ENCODE results near the gene CDC42SE1. TPM values are rescaled to one million over a fixed set of nuclear protein-coding genes. Genes with fewer than 3 reads are reported as not detected.
A peak's percentile ranks its signal among the peaks of the same experiment; 100 is the strongest.

The CDC42SE1 gene
- total RNA-seq, 2 experiments from 2014 or later: 86.5 to 92.8 TPM

DNA sequence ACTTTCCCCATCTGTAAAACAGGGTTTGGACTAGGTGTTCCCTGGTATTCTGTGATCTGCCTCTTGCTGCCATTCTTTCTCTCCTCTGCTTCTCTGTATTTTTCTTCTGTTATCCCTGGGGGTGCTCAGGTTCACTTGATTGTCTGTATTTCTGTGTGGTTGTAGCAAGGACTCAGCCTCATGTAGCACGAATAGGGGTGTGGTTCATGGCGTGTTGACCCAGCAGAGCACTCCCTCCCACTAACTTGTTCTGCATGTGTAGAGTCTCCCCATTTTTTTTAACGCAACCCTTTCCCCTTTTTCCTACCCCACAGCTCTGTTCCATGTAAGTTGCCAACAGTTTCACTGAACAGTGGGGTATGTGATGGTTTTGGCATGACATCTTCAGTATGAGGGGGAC is 24.3 kb downstream of the CDC42SE1 start:
- no peaks in the 10 kb centered on the region for H3K4me1 Mint-ChIP-seq (ENCODE audit: low read depth)
- H3K36me3 Mint-ChIP-seq (ENCODE audit: low read depth): peaks cover 4% of the 10 kb centered on the region
- no peak for DNase-seq
- no peaks in the 10 kb centered on the region for H3K9me3 Mint-ChIP-seq
- no peak for ATAC-seq
- H3K27ac Mint-ChIP-seq: peak overlapping the region; percentile 38
- TF ChIP-seq, protein P1, sequence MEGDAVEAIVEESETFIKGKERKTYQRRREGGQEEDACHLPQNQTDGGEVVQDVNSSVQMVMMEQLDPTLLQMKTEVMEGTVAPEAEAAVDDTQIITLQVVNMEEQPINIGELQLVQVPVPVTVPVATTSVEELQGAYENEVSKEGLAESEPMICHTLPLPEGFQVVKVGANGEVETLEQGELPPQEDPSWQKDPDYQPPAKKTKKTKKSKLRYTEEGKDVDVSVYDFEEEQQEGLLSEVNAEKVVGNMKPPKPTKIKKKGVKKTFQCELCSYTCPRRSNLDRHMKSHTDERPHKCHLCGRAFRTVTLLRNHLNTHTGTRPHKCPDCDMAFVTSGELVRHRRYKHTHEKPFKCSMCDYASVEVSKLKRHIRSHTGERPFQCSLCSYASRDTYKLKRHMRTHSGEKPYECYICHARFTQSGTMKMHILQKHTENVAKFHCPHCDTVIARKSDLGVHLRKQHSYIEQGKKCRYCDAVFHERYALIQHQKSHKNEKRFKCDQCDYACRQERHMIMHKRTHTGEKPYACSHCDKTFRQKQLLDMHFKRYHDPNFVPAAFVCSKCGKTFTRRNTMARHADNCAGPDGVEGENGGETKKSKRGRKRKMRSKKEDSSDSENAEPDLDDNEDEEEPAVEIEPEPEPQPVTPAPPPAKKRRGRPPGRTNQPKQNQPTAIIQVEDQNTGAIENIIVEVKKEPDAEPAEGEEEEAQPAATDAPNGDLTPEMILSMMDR (IDR thresholded peaks at IDR 0.05): no peak
- H3K4me3 Mint-ChIP-seq: no peak overlapping the region
- H3K27me3 Mint-ChIP-seq: no peaks in the 10 kb centered on the region
- ChIA-PET CTCF (interaction anchor here (1.1 kb wide), 1 partner anchor 9 kb away, joined by 3 read pairs; no protein-coding TSS in a partner anchor), POLR2A (no interaction called here)
- intact Hi-C loops (cut with micrococcal nuclease): no loop called here

DNA sequence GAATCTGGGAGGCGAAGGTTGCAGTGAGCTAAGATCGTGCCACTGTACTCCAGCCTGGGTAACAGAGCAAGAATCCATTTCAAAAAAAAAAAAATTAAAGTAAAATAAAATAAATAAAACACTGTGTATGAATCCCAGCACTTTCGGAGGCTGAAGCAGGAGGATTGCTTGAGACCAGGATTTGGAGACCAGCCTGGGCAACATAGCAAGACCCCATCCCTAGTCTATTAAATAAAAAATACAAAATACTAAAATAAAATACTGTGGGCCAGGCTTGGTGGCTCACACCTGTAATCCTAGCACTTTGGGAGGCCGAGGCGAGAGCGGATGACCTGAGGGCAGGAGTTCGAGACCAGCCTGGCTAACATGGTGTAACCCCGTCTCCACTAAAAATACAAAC is 27.3 kb downstream of the CDC42SE1 start:
- H3K27me3 Mint-ChIP-seq: no peaks in the 10 kb centered on the region
- intact Hi-C loops (cut with micrococcal nuclease): no loop called here
- no peaks in the 10 kb centered on the region for H3K9me3 Mint-ChIP-seq
- TF ChIP-seq, protein P1 (IDR thresholded peaks at IDR 0.05): no peak
- peaks cover 10% of the 10 kb centered on the region for H3K36me3 Mint-ChIP-seq (ENCODE audit: low read depth)
- ATAC-seq: no peak
- no peak for DNase-seq
- CTCF ChIA-PET: interaction anchor here (0.7 to 1.4 kb wide), 2 partner anchors 37 to 123 kb away, joined by 4 read pairs; no protein-coding TSS in a partner anchor
- H3K27ac Mint-ChIP-seq: no peak overlapping the region
- POLR2A ChIA-PET: no interaction called here
- no peaks in the 10 kb centered on the region for H3K4me1 Mint-ChIP-seq (ENCODE audit: low read depth)
- H3K4me3 Mint-ChIP-seq: no peak overlapping the region

DNA sequence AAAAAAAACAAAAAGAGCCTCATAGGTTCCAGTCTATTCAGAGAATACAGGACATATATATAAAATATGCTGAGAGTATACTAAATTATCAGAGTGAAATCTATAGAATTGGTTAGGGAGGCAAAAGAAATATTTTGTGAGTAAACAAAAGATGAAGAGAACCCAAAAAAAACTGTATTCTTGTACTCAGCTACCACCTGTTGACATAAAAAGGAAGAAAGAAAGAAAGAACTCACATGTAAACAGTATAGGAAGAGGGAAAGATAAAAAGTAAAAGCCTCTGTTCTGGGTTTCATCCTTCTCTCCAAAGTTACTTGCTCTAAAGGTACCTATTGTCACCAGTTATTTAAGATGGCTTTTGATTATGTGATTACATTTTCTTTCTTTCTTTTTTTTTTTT is 33.0 kb downstream of the CDC42SE1 start:
- no peak overlapping the region for H3K4me3 Mint-ChIP-seq
- DNase-seq (no peak), ATAC-seq (no peak)
- ChIA-PET POLR2A (no interaction called here), CTCF (interaction anchor here (1.0 to 3.6 kb wide), 6 partner anchors 10 to 225 kb away, joined by 3 to 56 read pairs (median 4); partner anchors contain the start of genes BNIPL and C1orf56)
- intact Hi-C loops (cut with micrococcal nuclease): no loop called here
- H3K27ac Mint-ChIP-seq: no peak overlapping the region
- no peaks in the 10 kb centered on the region for H3K9me3 Mint-ChIP-seq
- H3K36me3 Mint-ChIP-seq (ENCODE audit: low read depth): peaks cover 15% of the 10 kb centered on the region
- peaks cover 4% of the 10 kb centered on the region for H3K4me1 Mint-ChIP-seq (ENCODE audit: low read depth)
- no peaks in the 10 kb centered on the region for H3K27me3 Mint-ChIP-seq
- TF ChIP-seq, protein P1 (IDR thresholded peaks at IDR 0.05): no peak

DNA sequence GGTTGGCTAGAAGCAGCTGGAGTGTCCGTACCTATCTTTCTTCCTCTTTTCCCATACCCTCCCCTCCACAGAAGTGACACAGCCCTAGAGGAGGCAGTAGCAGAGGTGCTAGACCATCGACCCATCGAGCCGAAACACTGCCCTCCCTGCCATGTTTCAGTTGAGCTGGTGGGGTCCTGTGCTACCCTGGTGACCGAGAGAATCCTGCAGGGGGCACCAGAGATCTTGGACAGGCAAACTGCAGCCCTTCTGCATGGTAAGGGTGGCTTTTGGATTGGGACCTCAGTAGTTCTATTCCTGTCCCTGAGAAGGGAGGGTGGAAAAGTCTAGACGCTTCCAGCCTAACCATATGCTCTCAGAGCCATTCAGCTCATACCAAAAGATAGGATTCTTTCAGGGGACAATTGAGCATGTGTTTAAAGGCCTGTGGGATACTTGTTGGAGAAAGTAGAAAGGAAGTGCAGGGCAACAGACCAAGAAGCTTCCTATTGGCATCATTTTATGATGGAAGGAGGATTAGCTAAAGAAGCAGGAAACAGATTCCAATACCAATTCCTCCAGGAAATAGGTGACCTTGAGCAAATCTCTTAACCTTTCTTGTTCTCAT is 34.8 kb downstream of the CDC42SE1 start:
- H3K27me3 Mint-ChIP-seq: no peaks in the 10 kb centered on the region
- DNase-seq (peak; percentile 94), ATAC-seq (peak; percentile 99)
- peaks cover 4% of the 10 kb centered on the region for H3K4me1 Mint-ChIP-seq (ENCODE audit: low read depth)
- H3K9me3 Mint-ChIP-seq: no peaks in the 10 kb centered on the region
- ChIA-PET CTCF (interaction anchor here (0.7 to 3.6 kb wide), 39 partner anchors 12 to 361 kb away, joined by 3 to 56 read pairs (median 5); partner anchors contain the start of genes BNIPL, C1orf56, CDC42SE1 and MINDY1), POLR2A (interaction anchor here (0.5 to 1.0 kb wide), 6 partner anchors 34 to 204 kb away, joined by 3 to 5 read pairs (median 3); no protein-coding TSS in a partner anchor)
- peaks cover 11% of the 10 kb centered on the region for H3K36me3 Mint-ChIP-seq (ENCODE audit: low read depth)
- TF ChIP-seq, protein P1 (IDR thresholded peaks at IDR 0.05): peak; percentile 82
- peak overlapping the region; percentile 31 for H3K4me3 Mint-ChIP-seq
- intact Hi-C loops (cut with micrococcal nuclease): loop anchor here (5.0 kb wide), 1 partner anchor 33 kb away; the partner anchor contains the start of gene CDC42SE1
- H3K27ac Mint-ChIP-seq: peak overlapping the region; percentile 3

DNA sequence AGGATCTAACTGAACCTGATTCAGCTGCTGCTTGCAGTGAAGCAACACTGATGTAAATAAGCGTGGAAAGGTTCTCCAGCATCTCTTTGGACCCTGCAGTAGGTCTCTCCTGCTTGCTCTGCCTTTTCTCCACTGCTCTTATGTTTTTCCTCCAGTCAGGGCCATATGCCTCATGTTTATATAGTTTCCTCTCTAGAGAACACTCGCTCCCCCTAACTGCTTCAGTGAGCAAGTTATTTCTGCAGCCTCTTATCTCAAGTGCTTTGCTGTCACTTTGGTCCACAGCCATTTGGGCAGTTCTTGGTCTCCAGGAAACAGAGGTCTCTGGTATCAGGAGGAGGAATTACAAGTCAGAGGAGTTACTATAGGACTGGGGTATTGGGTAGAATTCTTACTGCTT is 45.9 kb downstream of the CDC42SE1 start:
- DNase-seq (no peak), ATAC-seq (no peak)
- Mint-ChIP-seq H3K4me1 (ENCODE audit: low read depth) (peaks cover 36% of the 10 kb centered on the region), H3K27ac (no peak overlapping the region), H3K36me3 (ENCODE audit: low read depth) (peaks cover 3% of the 10 kb centered on the region), H3K4me3 (no peak overlapping the region), H3K9me3 (no peaks in the 10 kb centered on the region), H3K27me3 (no peaks in the 10 kb centered on the region)
- TF ChIP-seq, protein P1 (IDR thresholded peaks at IDR 0.05): no peak
- intact Hi-C loops (cut with micrococcal nuclease): no loop called here
- POLR2A ChIA-PET: no interaction called here
- CTCF ChIA-PET: interaction anchor here (1.6 kb wide), 1 partner anchor 11 kb away, joined by 7 read pairs; no protein-coding TSS in a partner anchor

All from activated CD8-positive, alpha-beta T cell treated with anti-CD3 and anti-CD28 coated beads for 36 hours (primary cell).